NCI-H1417 (cell line): ENCODE data around the gene ATAD3B.
"Not testable (repeated sequence)": the region's sequence is repeated elsewhere in the genome, so short reads cannot be mapped to it uniquely, and the experiment has no call there.

Experiments used
- DNase-seq, 3 experiments: peaks; one replicate each; lab custom pipeline; 2025; lab: John Stamatoyannopoulos, UW

ATAD3B gene

GRCh38 chr1:1432951-1433803 lies 38.4 kb upstream of the ATAD3B start:
- peak in 2 of 3 experiments; percentile 76 to 79 for DNase-seq

GRCh38 chr1:1433804-1434130 lies 37.8 kb upstream of the ATAD3B start:
- peak in 1 of 3 experiments; percentile 12 for DNase-seq

- DNase-seq, result peak in 1 of 3 experiments; percentile 27
Measured at GRCh38 chr1:1434131-1434823, 37.3 kb upstream of the ATAD3B start.

- DNase-seq, result no peak
Measured at GRCh38 chr1:1434824-1435105, 36.8 kb upstream of the ATAD3B start.

- DNase-seq, result peak in 2 of 3 experiments; percentile 54 to 65
Measured at GRCh38 chr1:1435106-1435903, 36.3 kb upstream of the ATAD3B start, which contains the start of gene VWA1. Gene VWA1 (plus strand): TSS chr1:1435690. CDS start chr1:1435749, 59 bp downstream.

DNA sequence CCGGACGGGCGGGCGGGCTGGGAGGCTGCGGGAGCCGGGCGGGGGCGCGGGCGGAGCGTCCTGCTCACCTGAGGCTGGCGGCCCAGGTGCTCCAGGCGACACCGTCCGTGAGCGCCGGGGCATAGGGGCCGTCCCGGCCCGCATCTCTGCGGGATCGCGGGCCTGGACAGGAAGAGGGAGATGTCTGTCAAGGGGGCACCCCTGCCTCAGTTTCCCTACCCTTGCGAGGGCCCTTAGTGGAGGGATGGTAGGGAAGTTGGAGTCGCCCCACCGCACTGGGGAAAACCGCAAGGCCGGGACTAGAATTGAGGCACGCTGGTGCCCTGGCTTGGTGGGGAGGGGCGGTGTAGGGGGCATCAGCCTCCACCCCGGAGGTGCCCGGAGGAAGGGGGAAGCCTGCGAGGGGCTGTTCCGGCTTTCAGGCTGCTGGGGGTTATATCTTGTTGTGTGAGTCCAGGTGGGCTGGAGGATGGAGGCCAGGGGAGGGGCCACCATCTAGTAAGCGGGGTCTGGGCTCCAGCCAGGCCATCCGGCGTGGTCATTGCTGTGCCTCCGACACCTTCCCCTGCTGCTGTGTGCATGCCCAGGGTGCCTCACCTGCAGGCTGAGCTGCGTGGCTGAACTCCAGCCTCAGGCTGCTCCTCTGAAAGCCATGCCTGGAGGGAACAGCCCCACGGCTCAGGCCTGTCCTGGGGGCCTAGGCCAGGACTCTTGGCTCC lies 35.5 kb upstream of the ATAD3B start:
- DNase-seq, result peak in 1 of 3 experiments; percentile 21

- DNase-seq, result no peak
Measured at GRCh38 chr1:1436630-1437032, 34.9 kb upstream of the ATAD3B start.

GRCh38 chr1:1437033-1437903 lies 34.3 kb upstream of the ATAD3B start:
- peak in 2 of 3 experiments; percentile 39 to 70 for DNase-seq

GRCh38 chr1:1437904-1438376 lies 33.6 kb upstream of the ATAD3B start:
- no peak for DNase-seq

DNA sequence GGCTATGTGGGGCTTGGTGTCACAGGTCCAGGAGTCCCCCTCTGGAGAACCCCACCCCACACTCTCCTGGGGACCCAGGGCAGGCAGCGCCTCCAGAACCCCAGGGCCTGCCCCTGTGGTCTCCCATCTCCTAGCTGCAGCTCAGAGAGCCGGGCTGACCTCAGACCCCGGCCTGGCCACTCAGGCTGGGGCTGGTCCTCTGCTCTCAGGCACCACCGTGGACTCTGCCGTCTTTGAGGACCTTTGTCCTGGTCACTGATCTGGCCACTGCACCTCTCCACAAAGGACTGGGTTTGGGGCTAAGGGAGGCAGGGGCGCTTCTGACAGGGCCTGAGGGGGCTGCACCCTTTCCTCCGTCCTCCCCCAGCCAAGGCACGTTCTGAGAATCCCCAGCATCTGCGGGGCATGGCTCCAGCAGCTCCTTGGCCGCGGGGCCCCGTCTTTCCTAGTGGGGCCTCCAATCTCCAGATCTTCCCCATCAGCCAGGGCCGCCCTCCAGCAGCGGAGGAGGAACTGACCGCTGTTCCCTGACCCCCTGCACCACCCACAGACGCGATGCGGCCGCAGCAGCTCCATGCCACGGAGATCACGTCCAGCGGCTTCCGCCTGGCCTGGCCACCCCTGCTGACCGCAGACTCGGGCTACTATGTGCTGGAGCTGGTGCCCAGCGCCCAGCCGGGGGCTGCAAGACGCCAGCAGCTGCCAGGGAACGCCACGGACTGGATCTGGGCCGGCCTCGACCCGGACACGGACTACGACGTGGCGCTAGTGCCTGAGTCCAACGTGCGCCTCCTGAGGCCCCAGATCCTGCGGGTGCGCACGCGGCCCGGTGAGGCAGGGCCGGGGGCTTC lies 32.8 kb upstream of the ATAD3B start:
- no peak for DNase-seq

DNA sequence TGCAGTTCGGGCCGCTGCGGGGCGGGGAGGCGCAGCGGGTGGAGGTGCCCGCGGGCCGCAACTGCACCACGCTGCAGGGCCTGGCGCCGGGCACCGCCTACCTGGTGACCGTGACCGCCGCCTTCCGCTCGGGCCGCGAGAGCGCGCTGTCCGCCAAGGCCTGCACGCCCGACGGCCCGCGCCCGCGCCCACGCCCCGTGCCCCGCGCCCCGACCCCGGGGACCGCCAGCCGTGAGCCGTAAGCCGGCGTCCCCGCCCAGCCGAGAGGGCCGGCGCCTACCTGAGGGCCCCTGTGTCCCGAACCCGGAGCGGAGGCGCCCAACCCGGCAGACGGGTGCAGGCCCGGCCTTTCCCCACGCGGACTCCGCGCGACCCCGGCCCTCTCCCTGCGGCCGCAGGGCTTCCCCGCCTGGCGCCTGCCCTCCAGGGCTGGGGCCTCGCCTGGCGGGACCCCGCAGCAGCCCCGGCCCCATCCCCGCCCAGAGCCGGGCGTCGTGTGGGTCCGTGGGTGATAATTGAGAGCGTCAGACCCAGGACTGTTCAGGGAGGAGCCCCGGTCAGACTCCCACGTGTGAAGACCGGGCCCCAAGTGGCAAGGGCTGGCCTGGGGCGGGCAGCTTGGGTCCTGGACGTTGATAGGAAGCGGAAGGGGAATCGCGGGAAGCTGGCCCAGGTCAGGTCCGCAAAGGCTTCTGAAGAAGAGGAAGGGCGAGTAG lies 31.9 kb upstream of the ATAD3B start:
- no peak for DNase-seq

- no peak for DNase-seq
Measured at GRCh38 chr1:1440262-1441001, 31.1 kb upstream of the ATAD3B start.

DNA sequence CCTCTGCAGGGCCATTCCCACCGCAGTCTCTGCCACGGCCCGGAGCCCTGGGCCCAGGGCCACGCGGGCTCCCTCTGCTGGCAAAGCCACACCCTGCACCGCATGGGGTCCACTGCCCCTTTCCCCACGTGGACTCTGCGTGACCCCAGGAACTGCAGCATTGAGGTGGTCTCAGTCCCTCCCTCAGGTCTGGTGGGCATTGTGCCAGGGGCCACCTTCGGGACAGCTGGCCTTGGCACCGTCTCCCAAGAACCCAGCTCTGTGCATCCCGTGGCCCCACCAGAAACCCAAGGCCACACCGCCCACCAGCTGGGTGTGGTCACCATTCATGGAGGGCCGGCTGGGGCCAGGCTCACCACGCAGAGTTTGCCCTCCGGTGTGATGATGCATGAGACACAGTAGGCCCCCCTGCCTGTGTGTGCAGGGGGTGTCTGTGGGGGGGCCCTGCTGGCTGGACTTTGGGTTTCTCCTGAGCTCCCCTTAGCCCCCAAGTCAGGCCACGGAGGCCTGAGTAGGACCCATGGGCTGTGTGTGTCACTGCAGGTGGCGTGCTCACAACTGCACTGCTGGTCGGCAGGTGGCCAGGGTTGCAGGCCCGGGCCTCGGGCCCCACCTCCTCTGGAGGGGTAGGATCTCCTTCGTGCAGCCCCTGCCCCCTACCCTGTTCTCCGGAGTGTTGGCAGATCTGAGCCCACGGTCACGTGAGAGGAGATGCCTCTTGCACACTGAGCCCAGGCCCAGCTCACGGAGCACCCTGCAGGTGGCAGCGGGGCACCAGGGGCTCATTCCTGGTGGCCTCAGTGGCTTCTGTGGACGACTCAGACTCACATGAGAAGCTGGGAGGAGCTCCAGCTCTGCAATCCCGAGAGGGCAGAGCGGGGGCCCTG lies 30.3 kb upstream of the ATAD3B start:
- DNase-seq, result peak in 1 of 3 experiments; percentile 43

- DNase-seq, result no peak
Measured at GRCh38 chr1:1442069-1442770, 29.3 kb upstream of the ATAD3B start.

- not testable (repeated sequence) for DNase-seq
Measured at GRCh38 chr1:1446631-1447030, 24.9 kb upstream of the ATAD3B start.

DNA sequence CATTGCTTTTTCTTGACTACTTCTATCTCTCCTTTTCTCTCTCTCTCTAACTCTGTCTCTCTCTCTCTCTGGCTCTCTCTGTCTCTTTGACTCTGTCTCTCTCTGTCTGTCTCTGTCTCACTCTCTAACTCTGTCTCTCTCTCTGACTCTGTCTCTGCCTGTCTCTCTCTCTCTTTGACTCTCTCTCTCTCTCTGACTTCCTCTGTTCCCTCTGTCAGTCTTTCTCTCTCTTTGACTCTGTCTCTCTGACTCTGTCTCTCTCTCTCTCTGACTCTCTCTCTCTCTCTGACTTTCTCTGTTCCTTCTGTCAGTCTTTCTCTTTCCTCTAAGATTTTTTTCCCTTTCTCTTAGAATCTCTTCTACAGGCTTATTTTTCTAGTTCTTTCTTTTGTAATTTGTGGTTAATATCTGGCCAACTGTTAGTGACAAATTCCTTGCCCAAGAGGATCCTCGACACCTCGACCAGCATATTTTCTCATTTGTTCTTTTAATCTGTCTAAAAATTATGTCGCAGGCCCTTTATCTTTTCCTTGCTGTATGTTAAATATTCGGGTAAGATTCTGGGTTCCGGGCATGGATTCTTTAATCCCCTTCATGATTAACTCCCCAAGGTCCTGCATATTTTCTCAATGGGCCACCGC lies 22.3 kb upstream of the ATAD3B start, which contains the start of gene ATAD3C:
ATAD3C (plus strand) TSS at position 591 of the 641 bp plus-strand sequence. CDS start 995 bp downstream, outside the sequence.
- DNase-seq, result no peak
